A673 (cell line): ENCODE data around the gene ARHGEF7. TPM values are rescaled to one million over a fixed set of nuclear protein-coding genes. Genes with fewer than 3 reads are reported as not detected.

Source experiments
- BruUV-seq: library from RNA; stranded (reverse); fragments of 400-500 nt; replicated peaks from 2 replicates; lab custom pipeline; 2021; lab: Mats Ljungman, UMichigan
- CTCF ChIA-PET: fragments of 300-600 bp; sonication (Branson Sonifier 250); formaldehyde crosslinking; loops from one replicate; lab custom pipeline; 2022; ENCODE audit warnings: antibody characterized with exemption; lab: Charles Lee
- POLR2A ChIA-PET: fragments of 300-600 bp; sonication (Branson Sonifier 250); formaldehyde crosslinking; loops from one replicate; lab custom pipeline; 2022; ENCODE audit warnings: antibody characterized with exemption; ENCODE audit not compliant: low non-redundant PET; lab: Charles Lee
- DNase-seq: peaks from one replicate; pipeline ENCODE4 v3.0.0-alpha.2; 2015; ENCODE audit warnings: low spot score
- H3K27ac ChIP-seq: fragments of 200-600 bp; sonication (generic); 2 replicates; pipeline ENCODE4 v1.5.1; 2016; ENCODE audit warnings: mixed run types, low read depth, mild to moderate bottlenecking, mixed read lengths, antibody characterized with exemption, low read length; ENCODE audit not compliant: poor library complexity, severe bottlenecking
- H3K27me3 ChIP-seq: fragments of 200-600 bp; sonication (generic); replicated peaks from 2 replicates; pipeline ENCODE4 v1.6.1; 2017; ENCODE audit warnings: mixed run types, low read depth, mild to moderate bottlenecking, mixed read lengths, antibody characterized with exemption, low read length; ENCODE audit not compliant: insufficient read depth, poor library complexity
- H3K36me3 ChIP-seq: fragments of 200-600 bp; sonication (generic); 2 replicates; pipeline ENCODE4 v1.6.1; 2016; ENCODE audit warnings: mixed run types, mild to moderate bottlenecking, mixed read lengths, antibody characterized with exemption, low read length; ENCODE audit not compliant: insufficient read depth, poor library complexity, severe bottlenecking
- H3K4me1 ChIP-seq: fragments of 200-600 bp; sonication (generic); 2 replicates; pipeline ENCODE4 v1.6.1; 2017; ENCODE audit warnings: mixed run types, mild to moderate bottlenecking, mixed read lengths, antibody characterized with exemption, low read length; ENCODE audit not compliant: insufficient read depth, poor library complexity, severe bottlenecking
- H3K4me3 ChIP-seq: fragments of 200-600 bp; sonication (generic); 2 replicates; pipeline ENCODE4 v1.5.1; 2016; ENCODE audit warnings: low read depth, mixed run types, mild to moderate bottlenecking, mixed read lengths, low read length; ENCODE audit not compliant: poor library complexity, severe bottlenecking
- H3K9me3 ChIP-seq: fragments of 200-600 bp; sonication (generic); 2 replicates; pipeline ENCODE4 v1.6.1; 2016; ENCODE audit warnings: mixed run types, low read depth, mild to moderate bottlenecking, mixed read lengths, antibody characterized with exemption, low read length; ENCODE audit not compliant: poor library complexity, severe bottlenecking
- EZH2 ChIP-seq: fragments of 200-600 bp; sonication (generic); IDR thresholded peaks from 2 replicates; pipeline ENCODE4 v1.6.1; 2017; ENCODE audit warnings: borderline replicate concordance, low read depth, mild to moderate bottlenecking, mixed read lengths, antibody characterized with exemption, low read length; ENCODE audit not compliant: poor library complexity, severe bottlenecking
- intact Hi-C: fragments of 100-400 bp; cut with micrococcal nuclease; formaldehyde crosslinking; loops from one replicate; pipeline ENCODE4 v1.10.0; 2022; ENCODE audit not compliant: unreplicated experiment
- total RNA-seq: library from RNA; stranded (reverse); gene quantifications from 2 replicates; pipeline ENCODE4 v1.2.3, GENCODE V29; 2021
- TF ChIP-seq, protein P1 (sequence below): fragments of 300-800, 200-600 bp; sonication (generic); conservative IDR thresholded peaks from 2 replicates; pipeline ENCODE4 v1.5.1; 2017; ENCODE audit warnings: low read depth, mild to moderate bottlenecking, antibody characterized with exemption, low read length, moderate library complexity, mixed read lengths

ARHGEF7 gene
- total RNA-seq, 1 experiment from 2014 or later, result 39.9 TPM

DNA sequence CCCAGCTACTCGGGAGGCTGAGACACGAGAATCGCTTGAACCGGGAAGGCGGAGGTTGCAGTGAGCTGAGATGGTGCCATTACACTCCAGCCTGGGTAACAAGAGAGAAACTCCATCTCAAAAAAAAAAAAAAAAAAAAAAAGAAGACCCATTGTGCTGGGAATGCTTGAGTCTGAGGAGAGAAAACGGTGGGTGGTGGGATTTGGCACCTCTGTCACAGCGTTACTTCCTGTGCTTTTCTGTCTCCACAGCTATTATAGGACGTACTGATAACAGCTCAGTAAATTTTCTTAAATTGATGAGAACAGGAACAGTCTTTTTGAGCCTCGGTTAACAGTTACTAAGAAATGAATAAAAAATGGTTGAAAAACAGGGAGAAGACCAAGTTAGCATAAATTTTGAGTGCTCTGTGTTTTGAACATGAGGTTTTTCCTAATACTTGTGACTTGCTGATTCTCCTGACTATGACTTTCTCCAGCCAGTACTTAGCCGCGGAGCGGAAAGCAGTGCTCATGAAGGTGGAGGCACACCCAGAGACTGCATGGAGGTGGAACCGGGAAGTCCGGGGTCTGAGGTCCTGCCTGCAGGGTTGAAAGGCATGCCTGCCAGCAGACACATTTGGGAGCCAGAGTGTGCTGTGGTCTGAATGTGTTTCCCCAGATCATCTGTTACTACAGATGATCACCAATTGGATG lies 150.0 kb downstream of the ARHGEF7 start:
- TF ChIP-seq, protein P1, sequence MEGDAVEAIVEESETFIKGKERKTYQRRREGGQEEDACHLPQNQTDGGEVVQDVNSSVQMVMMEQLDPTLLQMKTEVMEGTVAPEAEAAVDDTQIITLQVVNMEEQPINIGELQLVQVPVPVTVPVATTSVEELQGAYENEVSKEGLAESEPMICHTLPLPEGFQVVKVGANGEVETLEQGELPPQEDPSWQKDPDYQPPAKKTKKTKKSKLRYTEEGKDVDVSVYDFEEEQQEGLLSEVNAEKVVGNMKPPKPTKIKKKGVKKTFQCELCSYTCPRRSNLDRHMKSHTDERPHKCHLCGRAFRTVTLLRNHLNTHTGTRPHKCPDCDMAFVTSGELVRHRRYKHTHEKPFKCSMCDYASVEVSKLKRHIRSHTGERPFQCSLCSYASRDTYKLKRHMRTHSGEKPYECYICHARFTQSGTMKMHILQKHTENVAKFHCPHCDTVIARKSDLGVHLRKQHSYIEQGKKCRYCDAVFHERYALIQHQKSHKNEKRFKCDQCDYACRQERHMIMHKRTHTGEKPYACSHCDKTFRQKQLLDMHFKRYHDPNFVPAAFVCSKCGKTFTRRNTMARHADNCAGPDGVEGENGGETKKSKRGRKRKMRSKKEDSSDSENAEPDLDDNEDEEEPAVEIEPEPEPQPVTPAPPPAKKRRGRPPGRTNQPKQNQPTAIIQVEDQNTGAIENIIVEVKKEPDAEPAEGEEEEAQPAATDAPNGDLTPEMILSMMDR, result no peak
- TF ChIP-seq EZH2, result no peak
- H3K4me3 ChIP-seq, result no peak overlapping the region
- intact Hi-C loops, result no loop called here
- no TSS peak for BruUV-seq
- no peaks in the 10 kb centered on the region for H3K9me3 ChIP-seq
- H3K27me3 ChIP-seq, result no peaks in the 10 kb centered on the region
- ChIA-PET CTCF (no interaction called here), POLR2A (no interaction called here)
- no peak for DNase-seq
- no peaks in the 10 kb centered on the region for H3K4me1 ChIP-seq
- no peaks in the 10 kb centered on the region for H3K36me3 ChIP-seq
- no peak overlapping the region for H3K27ac ChIP-seq

DNA sequence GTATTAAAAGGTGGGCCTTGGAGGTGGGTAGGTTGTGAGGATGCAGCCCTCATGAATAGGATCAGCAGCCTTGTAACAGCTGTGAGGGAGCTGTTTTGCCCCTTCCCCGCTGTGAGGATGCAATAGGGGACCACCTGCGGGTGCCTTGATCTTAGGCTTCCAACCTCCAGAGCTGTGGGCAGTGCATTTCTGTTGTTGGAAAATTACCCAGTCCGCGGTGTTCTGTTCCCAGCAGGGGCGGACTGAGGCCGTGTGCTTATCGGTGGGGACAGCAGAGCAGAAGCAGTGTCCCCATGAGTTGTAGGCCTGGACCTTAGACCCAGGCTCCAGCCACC lies 150.6 kb downstream of the ARHGEF7 start:
- no peaks in the 10 kb centered on the region for H3K4me1 ChIP-seq
- no peaks in the 10 kb centered on the region for H3K36me3 ChIP-seq
- no peak overlapping the region for H3K4me3 ChIP-seq
- intact Hi-C loops, result no loop called here
- no peaks in the 10 kb centered on the region for H3K9me3 ChIP-seq
- TF ChIP-seq EZH2, result no peak
- TF ChIP-seq, protein P1, result no peak
- ChIA-PET CTCF (no interaction called here), POLR2A (no interaction called here)
- no TSS peak for BruUV-seq
- DNase-seq, result no peak
- no peaks in the 10 kb centered on the region for H3K27me3 ChIP-seq
- no peak overlapping the region for H3K27ac ChIP-seq

DNA sequence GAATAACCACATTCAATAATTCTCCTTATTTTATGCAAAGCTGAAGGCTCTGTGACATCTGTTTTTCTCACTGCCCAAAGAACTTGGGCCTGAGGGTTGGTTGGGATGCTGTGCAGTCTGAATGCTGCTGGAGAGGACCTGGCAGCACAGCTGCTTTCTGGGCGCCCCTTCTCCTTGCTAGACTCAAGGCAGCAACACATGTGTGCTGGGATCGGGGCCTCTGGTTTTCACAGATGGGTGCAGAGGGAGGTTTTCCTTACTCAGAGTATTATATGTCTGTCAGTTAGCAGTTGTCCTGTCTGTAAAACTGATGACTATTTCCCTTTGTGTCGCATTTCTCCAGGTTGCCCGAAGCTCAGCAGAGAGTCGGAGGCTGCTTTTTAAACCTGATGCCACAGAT lies 152.1 kb downstream of the ARHGEF7 start:
- H3K4me1 ChIP-seq, result no peaks in the 10 kb centered on the region
- no peak for TF ChIP-seq EZH2
- TF ChIP-seq, protein P1, result no peak
- no peaks in the 10 kb centered on the region for H3K9me3 ChIP-seq
- no peaks in the 10 kb centered on the region for H3K36me3 ChIP-seq
- CTCF ChIA-PET, result no interaction called here
- DNase-seq, result no peak
- POLR2A ChIA-PET, result no interaction called here
- no TSS peak for BruUV-seq
- H3K27me3 ChIP-seq, result no peaks in the 10 kb centered on the region
- no peak overlapping the region for H3K27ac ChIP-seq
- no peak overlapping the region for H3K4me3 ChIP-seq
- intact Hi-C loops, result no loop called here
